MCF 10A (cell line): ENCODE measurements around the gene MRGPRE. TPM values are rescaled to one million over a fixed set of nuclear protein-coding genes. Genes with fewer than 3 reads are reported as not detected.

Source experiments
- BruUV-seq: library from RNA; stranded (reverse); fragments of 400-500 nt; replicated peaks from 2 replicates; lab custom pipeline; 2021; lab: Mats Ljungman, UMichigan
- CTCF ChIA-PET: fragments of 300-600 bp; sonication (Branson Sonifier 250); formaldehyde crosslinking; extraction: SDS; loops from one replicate; lab custom pipeline; 2021; ENCODE audit warnings: antibody characterized with exemption, inconsistent platforms; lab: Yijun Ruan, JAX
- POLR2A ChIA-PET: fragments of 300-600, 350-650 bp; sonication (Branson Sonifier 250); formaldehyde crosslinking; extraction: SDS; loops from one replicate; lab custom pipeline; 2020; ENCODE audit warnings: antibody characterized with exemption, inconsistent platforms; lab: Yijun Ruan, JAX
- DNase-seq: peaks from one replicate; pipeline ENCODE4 v3.0.0-alpha.2; 2018; ENCODE audit not compliant: unreplicated experiment
- H3K27ac Mint-ChIP-seq: one replicate; pipeline ENCODE4 v1.8.0; 2022; ENCODE audit warnings: mild to moderate bottlenecking, low read depth, mixed read lengths; ENCODE audit not compliant: unreplicated experiment
- H3K27me3 Mint-ChIP-seq: one replicate; pipeline ENCODE4 v1.8.0; 2022; ENCODE audit warnings: mixed read lengths; ENCODE audit not compliant: insufficient read depth, unreplicated experiment
- H3K36me3 Mint-ChIP-seq: one replicate; pipeline ENCODE4 v1.8.0; 2022; ENCODE audit warnings: mild to moderate bottlenecking, moderate library complexity, mixed read lengths; ENCODE audit not compliant: insufficient read depth, unreplicated experiment
- H3K4me1 Mint-ChIP-seq: one replicate; pipeline ENCODE4 v1.8.0; 2022; ENCODE audit warnings: mixed read lengths; ENCODE audit not compliant: insufficient read depth, unreplicated experiment
- H3K4me3 Mint-ChIP-seq: one replicate; pipeline ENCODE4 v1.8.0; 2022; ENCODE audit warnings: mild to moderate bottlenecking, moderate library complexity, mixed read lengths; ENCODE audit not compliant: unreplicated experiment
- H3K9me3 Mint-ChIP-seq: one replicate; pipeline ENCODE4 v1.8.0; 2022; ENCODE audit warnings: mixed read lengths; ENCODE audit not compliant: unreplicated experiment
- intact Hi-C: fragments of 100-400 bp; cut with micrococcal nuclease; formaldehyde crosslinking; loops from 2 replicates; pipeline ENCODE4 v1.14.1; 2022
- total RNA-seq: library from RNA; stranded (reverse); gene quantifications from 2 replicates; pipeline ENCODE4 v1.2.3, GENCODE V29; 2022
- TF ChIP-seq, protein P1 (sequence below): fragments of 200-600 bp; IDR thresholded peaks from one replicate; pipeline ENCODE4 v1.8.0; 2022; ENCODE audit warnings: antibody characterized with exemption, mild to moderate bottlenecking; ENCODE audit not compliant: unreplicated experiment

Gene MRGPRE
- total RNA-seq, 1 experiment from 2014 or later, result not detected

DNA sequence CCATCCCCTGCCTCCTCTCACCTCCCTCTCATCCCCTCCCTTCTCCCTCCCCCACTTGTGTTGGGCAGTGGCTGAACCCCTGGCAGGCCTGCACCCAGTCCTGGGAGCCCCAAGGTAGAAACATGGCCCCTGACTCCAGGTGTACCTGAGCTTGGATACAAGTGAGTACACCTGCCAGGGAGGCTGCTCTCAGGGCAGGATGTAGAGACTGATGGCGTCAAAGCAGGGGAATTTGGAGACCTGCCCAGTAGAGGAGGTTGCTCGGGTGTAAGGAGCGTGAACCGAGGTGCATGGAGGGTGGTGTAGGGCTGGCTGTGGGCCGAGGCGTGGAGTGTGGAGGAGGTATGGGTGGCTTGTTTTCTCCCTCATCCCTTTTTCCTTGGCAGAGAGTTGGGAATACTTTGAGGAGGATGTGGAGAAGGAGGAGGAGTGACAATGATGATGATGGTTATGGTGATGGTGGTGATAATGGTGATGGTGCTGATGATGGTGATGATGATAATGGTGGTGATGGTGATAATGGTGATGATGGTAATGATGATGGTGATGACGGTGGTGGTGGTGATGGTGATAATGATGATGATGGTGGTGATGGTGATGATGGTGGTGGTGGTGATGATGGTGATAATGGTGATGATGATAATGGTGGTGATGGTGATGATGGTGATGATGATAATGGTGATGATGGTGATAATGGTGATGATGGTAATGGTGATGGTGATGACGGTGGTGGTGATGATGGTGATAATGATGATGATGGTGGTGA, 25.9 kb downstream of the MRGPRE start:
- POLR2A ChIA-PET, result no interaction called here
- TF ChIP-seq, protein P1, sequence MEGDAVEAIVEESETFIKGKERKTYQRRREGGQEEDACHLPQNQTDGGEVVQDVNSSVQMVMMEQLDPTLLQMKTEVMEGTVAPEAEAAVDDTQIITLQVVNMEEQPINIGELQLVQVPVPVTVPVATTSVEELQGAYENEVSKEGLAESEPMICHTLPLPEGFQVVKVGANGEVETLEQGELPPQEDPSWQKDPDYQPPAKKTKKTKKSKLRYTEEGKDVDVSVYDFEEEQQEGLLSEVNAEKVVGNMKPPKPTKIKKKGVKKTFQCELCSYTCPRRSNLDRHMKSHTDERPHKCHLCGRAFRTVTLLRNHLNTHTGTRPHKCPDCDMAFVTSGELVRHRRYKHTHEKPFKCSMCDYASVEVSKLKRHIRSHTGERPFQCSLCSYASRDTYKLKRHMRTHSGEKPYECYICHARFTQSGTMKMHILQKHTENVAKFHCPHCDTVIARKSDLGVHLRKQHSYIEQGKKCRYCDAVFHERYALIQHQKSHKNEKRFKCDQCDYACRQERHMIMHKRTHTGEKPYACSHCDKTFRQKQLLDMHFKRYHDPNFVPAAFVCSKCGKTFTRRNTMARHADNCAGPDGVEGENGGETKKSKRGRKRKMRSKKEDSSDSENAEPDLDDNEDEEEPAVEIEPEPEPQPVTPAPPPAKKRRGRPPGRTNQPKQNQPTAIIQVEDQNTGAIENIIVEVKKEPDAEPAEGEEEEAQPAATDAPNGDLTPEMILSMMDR, result no peak
- H3K4me1 Mint-ChIP-seq, result no peaks in the 10 kb centered on the region
- H3K27ac Mint-ChIP-seq, result no peak overlapping the region
- H3K9me3 Mint-ChIP-seq, result no peaks in the 10 kb centered on the region
- no peaks in the 10 kb centered on the region for H3K36me3 Mint-ChIP-seq
- H3K27me3 Mint-ChIP-seq, result peaks cover 19% of the 10 kb centered on the region
- H3K4me3 Mint-ChIP-seq, result no peak overlapping the region
- intact Hi-C loops, result no loop called here
- CTCF ChIA-PET, result no interaction called here
- BruUV-seq, result no TSS peak
- no peak for DNase-seq

DNA sequence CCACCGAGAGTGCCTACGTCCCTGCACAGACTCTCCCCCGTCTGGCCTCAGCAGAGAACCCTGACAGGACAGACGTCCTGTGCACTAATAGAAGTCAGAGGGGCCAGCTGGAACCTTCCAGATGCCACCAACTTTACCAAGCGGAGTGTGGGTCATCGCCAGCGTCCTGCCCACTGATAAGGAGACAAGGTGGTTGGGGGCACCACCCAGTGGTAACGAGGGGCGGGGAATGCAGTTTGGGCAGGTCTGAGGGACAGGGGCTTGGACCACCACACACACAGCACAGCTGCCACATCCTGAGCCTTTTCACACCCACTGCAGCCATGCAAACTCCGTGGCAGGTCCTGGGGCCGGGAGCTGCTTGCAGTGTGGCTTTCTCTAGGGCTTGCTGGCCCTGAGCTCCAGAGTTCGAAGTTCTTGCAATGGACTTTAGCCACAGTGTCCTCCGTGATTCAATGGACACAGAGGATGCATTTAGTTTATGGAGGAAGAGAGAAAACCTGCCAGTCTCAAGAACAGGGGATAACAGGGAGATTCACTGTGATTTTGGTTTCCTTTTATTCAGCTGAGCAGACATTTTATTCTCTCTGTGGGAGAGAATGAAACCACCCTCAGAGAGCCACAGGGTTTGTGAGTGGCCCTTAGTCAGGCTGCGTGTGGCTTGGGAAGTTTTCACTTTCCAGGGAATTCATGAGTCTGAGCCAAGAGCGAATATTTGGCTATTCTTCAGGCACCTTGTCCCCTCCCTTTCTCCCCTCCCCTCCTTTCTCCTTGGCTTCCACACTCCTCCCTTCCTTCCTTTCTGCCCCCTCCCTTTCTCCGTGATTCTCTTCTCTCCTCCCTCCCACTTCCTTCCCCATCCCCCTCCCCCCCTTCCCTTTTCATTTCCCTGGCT, 26.7 kb downstream of the MRGPRE start:
- Mint-ChIP-seq H3K27ac (no peak overlapping the region), H3K9me3 (no peaks in the 10 kb centered on the region), H3K4me3 (no peak overlapping the region), H3K4me1 (no peaks in the 10 kb centered on the region), H3K27me3 (peaks cover 25% of the 10 kb centered on the region), H3K36me3 (no peaks in the 10 kb centered on the region)
- CTCF ChIA-PET, result interaction anchor here (0.9 kb wide), 1 partner anchor 95 kb away, joined by 3 read pairs; no protein-coding TSS in a partner anchor
- no peak for DNase-seq
- intact Hi-C loops, result no loop called here
- no TSS peak for BruUV-seq
- TF ChIP-seq, protein P1, result no peak
- POLR2A ChIA-PET, result no interaction called here

DNA sequence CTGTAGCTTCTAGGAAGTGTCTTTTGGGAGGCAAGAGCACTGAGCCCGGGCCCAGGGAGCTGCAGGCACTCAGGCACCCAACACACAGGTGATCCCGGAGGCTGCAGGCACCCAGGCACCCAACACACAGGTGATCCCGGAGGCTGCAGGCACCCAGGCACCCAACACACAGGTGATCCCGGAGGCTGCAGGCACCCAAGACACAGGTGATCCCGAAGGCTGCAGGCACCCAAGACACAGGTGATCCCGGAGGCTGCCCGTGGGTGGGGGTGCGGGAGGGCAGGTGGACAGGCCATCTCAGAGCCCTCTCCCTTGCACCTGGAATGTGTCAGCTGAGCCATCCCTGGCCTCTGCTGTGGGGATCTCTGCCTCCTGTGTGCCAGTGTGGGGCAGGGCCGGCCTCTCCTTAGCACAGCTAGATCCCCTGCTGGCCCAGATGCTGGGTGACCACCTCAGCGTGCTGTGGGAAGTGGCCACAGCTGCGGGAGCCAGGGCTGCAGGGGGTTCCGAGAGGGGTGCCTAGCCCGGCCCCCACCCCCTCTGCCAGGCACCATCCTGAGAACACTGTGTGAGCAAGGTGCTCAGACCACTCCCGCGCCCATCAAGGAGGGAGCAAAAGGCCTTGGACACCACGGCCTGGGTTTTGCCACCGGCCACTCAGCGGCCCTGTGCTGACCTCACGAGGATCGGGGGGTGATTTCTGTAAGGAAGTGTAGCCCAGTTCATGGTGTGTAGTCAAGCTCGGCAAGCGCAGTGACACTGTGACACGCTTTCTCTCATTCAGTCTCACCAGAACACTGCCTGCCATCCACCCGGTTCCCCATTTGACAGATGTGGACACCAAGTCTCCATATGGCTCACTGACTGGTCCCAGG, 27.8 kb downstream of the MRGPRE start:
- no peak overlapping the region for H3K27ac Mint-ChIP-seq
- no peaks in the 10 kb centered on the region for H3K4me1 Mint-ChIP-seq
- H3K9me3 Mint-ChIP-seq, result no peaks in the 10 kb centered on the region
- no peaks in the 10 kb centered on the region for H3K36me3 Mint-ChIP-seq
- CTCF ChIA-PET, result interaction anchor here (0.6 to 0.9 kb wide), 2 partner anchors 94 to 114 kb away, joined by 3 read pairs; no protein-coding TSS in a partner anchor
- H3K4me3 Mint-ChIP-seq, result no peak overlapping the region
- H3K27me3 Mint-ChIP-seq, result peaks cover 36% of the 10 kb centered on the region
- intact Hi-C loops, result no loop called here
- POLR2A ChIA-PET, result interaction anchor here (1.2 kb wide), 1 partner anchor 12 kb away, joined by 4 read pairs; no protein-coding TSS in a partner anchor
- no peak for DNase-seq
- TF ChIP-seq, protein P1, result no peak
- BruUV-seq, result no TSS peak
